Neural progenitor cell (in vitro differentiated cells): ENCODE measurements around the gene CD276. TPM values are rescaled to one million over a fixed set of nuclear protein-coding genes. Genes with fewer than 3 reads are reported as not detected.

Experiments
- DNase-seq: peaks from one replicate; pipeline ENCODE4 v3.0.0-alpha.2; 2016; ENCODE audit warnings: low spot score
- H2AFZ ChIP-seq: fragments of 200-600 bp; sonication (generic); replicated peaks from 2 replicates; pipeline ENCODE4 v1.6.1; 2016; ENCODE audit warnings: antibody characterized with exemption
- H3F3A ChIP-seq: fragments of 200-600 bp; sonication (generic); 2 replicates; pipeline ENCODE4 v1.6.1; 2016; ENCODE audit warnings: antibody characterized with exemption, low read depth
- H3K27ac ChIP-seq: fragments of 200-600 bp; sonication (generic); 2 replicates; pipeline ENCODE4 v1.5.1; 2016; ENCODE audit warnings: mild to moderate bottlenecking
- H3K27me3 ChIP-seq: fragments of 200-600 bp; sonication (generic); 2 replicates; pipeline ENCODE4 v1.6.1; 2016; ENCODE audit warnings: mild to moderate bottlenecking, moderate library complexity
- H3K36me3 ChIP-seq: fragments of 200-600 bp; sonication (generic); 2 replicates; pipeline ENCODE4 v1.5.1; 2016
- H3K4me1 ChIP-seq: fragments of 200-600 bp; sonication (generic); 2 replicates; pipeline ENCODE4 v1.6.1; 2016; ENCODE audit warnings: mixed run types
- H3K4me2 ChIP-seq: fragments of 200-600 bp; sonication (generic); 2 replicates; pipeline ENCODE4 v1.6.1; 2016
- H3K4me3 ChIP-seq: fragments of 200-600 bp; sonication (generic); 2 replicates; pipeline ENCODE4 v1.5.1; 2016
- H3K79me2 ChIP-seq: fragments of 200-600 bp; sonication (generic); 2 replicates; pipeline ENCODE4 v1.6.1; 2016; ENCODE audit warnings: low read depth
- H3K9ac ChIP-seq: fragments of 200-600 bp; sonication (generic); 2 replicates; pipeline ENCODE4 v1.6.1; 2016
- H3K9me3 ChIP-seq: fragments of 200-600 bp; sonication (generic); 2 replicates; pipeline ENCODE4 v1.5.1; 2016; ENCODE audit warnings: low read depth
- H4K20me1 ChIP-seq: fragments of 200-600 bp; sonication (generic); 2 replicates; pipeline ENCODE4 v1.6.1; 2016; ENCODE audit warnings: low read depth
- H3K27ac Mint-ChIP-seq: 3 replicates; pipeline ENCODE4 v1.8.0; 2021; ENCODE audit warnings: mixed read lengths
- H3K27me3 Mint-ChIP-seq: 2 replicates; pipeline ENCODE4 v1.8.0; 2022; ENCODE audit warnings: low read depth, mild to moderate bottlenecking, inconsistent platforms, moderate library complexity, mixed read lengths; ENCODE audit not compliant: insufficient read depth
- H3K36me3 Mint-ChIP-seq: 3 replicates; pipeline ENCODE4 v1.8.0; 2021; ENCODE audit warnings: mixed read lengths
- H3K4me1 Mint-ChIP-seq: 3 replicates; pipeline ENCODE4 v1.8.0; 2021; ENCODE audit warnings: mixed read lengths
- H3K4me3 Mint-ChIP-seq: 3 replicates; pipeline ENCODE4 v1.8.0; 2021; ENCODE audit warnings: mild to moderate bottlenecking, moderate library complexity, mixed read lengths
- H3K9me3 Mint-ChIP-seq: 3 replicates; pipeline ENCODE4 v1.8.0; 2020; ENCODE audit warnings: mixed read lengths
- EZH2 ChIP-seq: fragments of 200-600 bp; sonication (generic); IDR thresholded peaks from 2 replicates; pipeline ENCODE4 v1.6.1; 2017; ENCODE audit warnings: antibody characterized with exemption, mild to moderate bottlenecking, moderate library complexity
- EZH2phosphoT487 ChIP-seq: fragments of 200-600 bp; sonication (generic); IDR thresholded peaks from 2 replicates; pipeline ENCODE4 v1.6.1; 2017; ENCODE audit warnings: antibody characterized with exemption
- total RNA-seq: library from RNA; depleted of rRNA; stranded (reverse); fragments of >200 nt; gene quantifications from 2 replicates; pipeline ENCODE4 v1.2.3, GENCODE V29; 2015; ENCODE audit warnings: low replicate concordance
- TF ChIP-seq, protein P1 (sequence below): fragments of 200-600 bp; sonication (generic); IDR thresholded peaks from 2 replicates; pipeline ENCODE4 v1.5.1; 2017; ENCODE audit warnings: antibody characterized with exemption, mild to moderate bottlenecking

CD276 gene
- total RNA-seq, 1 donor from 2014 or later: 62.2 TPM

DNA sequence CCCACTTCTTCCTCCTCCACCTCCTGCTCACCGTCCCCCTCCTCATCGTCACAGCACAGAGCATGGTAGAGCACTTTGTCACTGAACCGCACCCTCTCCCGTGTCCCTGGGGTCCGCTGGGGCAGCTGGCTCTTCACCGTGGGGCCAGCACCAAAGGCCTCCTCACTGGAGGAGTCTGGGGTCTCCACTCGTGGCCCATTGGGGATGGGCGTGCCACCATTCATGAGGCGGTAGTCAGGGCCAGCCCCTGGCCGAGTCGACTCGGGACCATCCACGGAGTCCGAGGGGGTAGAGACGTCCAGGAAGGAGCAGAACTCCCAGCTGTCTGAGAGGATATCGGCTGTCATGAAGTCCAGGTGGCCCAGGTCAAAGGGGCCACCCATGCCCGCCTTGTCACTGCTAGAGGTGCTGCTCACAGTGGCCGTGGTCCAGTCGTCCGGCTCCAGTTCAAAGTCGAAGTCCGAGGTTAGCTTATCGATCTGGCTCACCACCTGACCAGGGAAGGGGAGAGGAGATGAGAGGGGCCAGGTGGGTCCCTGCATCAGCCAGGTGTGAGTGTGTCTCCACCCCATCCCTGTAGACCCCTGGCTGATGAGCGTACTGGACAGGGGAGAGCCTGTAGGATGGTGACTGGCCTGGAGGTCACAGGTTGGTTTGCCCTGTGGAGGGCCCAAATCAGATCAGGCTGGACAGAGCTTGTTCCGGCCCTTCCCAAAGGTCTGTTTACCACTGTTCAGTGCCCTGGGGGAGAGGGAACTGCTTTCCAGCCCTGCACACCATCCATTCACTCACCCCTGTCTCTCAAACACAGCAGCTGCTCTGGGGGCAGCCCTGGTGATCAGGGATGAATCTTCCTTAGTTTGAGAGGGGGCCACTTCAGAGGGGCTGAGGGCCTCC lies 56.2 kb downstream of the CD276 start:
- H3K4me1 Mint-ChIP-seq: peaks cover 25% of the 10 kb centered on the region
- no peaks in the 10 kb centered on the region for H3K36me3 Mint-ChIP-seq
- no peak overlapping the region for H3K9ac ChIP-seq
- H3K27ac ChIP-seq: no peak overlapping the region
- no peaks in the 10 kb centered on the region for H3K9me3 ChIP-seq
- no peak overlapping the region for H3K4me3 Mint-ChIP-seq
- no peaks in the 10 kb centered on the region for H3K9me3 Mint-ChIP-seq
- H3K27ac Mint-ChIP-seq: no peak overlapping the region
- H3K4me3 ChIP-seq: no peak overlapping the region
- H3K79me2 ChIP-seq: no peaks in the 10 kb centered on the region
- no peaks in the 10 kb centered on the region for H3F3A ChIP-seq
- H4K20me1 ChIP-seq: no peaks in the 10 kb centered on the region
- peaks cover 5% of the 10 kb centered on the region for H3K4me1 ChIP-seq
- H3K4me2 ChIP-seq: no peak overlapping the region
- DNase-seq: no peak
- no peaks in the 10 kb centered on the region for H3K27me3 ChIP-seq
- TF ChIP-seq, protein P1, sequence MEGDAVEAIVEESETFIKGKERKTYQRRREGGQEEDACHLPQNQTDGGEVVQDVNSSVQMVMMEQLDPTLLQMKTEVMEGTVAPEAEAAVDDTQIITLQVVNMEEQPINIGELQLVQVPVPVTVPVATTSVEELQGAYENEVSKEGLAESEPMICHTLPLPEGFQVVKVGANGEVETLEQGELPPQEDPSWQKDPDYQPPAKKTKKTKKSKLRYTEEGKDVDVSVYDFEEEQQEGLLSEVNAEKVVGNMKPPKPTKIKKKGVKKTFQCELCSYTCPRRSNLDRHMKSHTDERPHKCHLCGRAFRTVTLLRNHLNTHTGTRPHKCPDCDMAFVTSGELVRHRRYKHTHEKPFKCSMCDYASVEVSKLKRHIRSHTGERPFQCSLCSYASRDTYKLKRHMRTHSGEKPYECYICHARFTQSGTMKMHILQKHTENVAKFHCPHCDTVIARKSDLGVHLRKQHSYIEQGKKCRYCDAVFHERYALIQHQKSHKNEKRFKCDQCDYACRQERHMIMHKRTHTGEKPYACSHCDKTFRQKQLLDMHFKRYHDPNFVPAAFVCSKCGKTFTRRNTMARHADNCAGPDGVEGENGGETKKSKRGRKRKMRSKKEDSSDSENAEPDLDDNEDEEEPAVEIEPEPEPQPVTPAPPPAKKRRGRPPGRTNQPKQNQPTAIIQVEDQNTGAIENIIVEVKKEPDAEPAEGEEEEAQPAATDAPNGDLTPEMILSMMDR: no peak
- H3K36me3 ChIP-seq: no peaks in the 10 kb centered on the region
- H3K27me3 Mint-ChIP-seq: peaks cover 18% of the 10 kb centered on the region
- no peak overlapping the region for H2AFZ ChIP-seq

DNA sequence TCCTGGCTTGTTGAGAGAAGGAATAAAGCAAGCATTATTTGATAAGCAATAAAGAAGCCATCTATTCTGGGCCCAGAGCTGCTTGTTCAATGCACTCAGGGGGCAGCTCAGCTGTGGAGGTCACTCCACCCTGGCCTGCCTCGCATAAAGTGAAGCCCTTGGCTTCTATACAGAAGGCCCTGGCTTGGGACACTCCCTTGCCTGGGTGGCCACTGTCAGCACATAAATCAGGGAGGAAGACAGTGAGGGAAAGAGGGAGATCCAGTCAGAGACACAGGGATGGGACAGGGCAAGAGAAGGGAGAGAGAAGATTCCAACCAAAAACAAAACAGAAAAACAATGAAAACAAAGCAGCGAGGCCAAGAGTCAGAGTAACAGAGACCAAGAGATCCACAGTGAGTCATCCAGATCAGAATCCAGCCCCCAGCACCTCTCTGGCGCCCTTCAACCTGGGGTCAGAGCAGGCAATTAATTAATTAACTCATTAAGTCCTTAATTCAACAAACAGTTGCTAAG lies 57.2 kb downstream of the CD276 start:
- Histone ChIP-seq H3K4me3 (no peak overlapping the region), H3K4me2 (no peak overlapping the region), H3K79me2 (no peaks in the 10 kb centered on the region), H3K27me3 (no peaks in the 10 kb centered on the region), H4K20me1 (no peaks in the 10 kb centered on the region), H3K9me3 (no peaks in the 10 kb centered on the region), H3F3A (no peaks in the 10 kb centered on the region), H3K27ac (no peak overlapping the region), H3K9ac (no peak overlapping the region), H3K36me3 (no peaks in the 10 kb centered on the region), H2AFZ (no peak overlapping the region), H3K4me1 (peaks cover 12% of the 10 kb centered on the region)
- DNase-seq: no peak
- Mint-ChIP-seq H3K36me3 (no peaks in the 10 kb centered on the region), H3K4me3 (no peak overlapping the region), H3K27me3 (peaks cover 16% of the 10 kb centered on the region), H3K27ac (no peak overlapping the region), H3K4me1 (peaks cover 33% of the 10 kb centered on the region), H3K9me3 (no peaks in the 10 kb centered on the region)
- TF ChIP-seq EZH2phosphoT487: no peak
- TF ChIP-seq, protein P1: no peak
- TF ChIP-seq EZH2: no peak

DNA sequence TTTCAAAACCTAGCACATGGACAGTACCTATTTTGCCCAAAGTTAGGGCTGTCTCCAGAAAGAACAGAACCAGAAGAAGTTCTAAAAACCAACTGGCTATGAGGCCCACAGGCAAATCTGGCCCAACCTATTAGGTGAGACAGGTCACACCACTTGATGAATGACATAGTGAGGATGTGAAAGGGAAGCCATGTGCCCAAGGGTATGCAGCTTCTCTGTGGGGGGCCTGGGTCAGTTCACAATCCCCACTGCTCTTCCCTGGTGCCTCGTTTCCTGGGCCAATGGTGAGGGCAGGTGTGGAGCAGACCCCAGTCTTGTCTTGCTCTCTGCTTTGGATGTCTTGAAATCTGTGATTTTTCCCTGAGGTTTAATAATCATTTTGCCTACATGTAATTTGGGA lies 60.1 kb downstream of the CD276 start:
- Histone ChIP-seq H3K9ac (no peak overlapping the region), H3K4me2 (no peak overlapping the region), H4K20me1 (peaks cover 15% of the 10 kb centered on the region), H3K4me3 (no peak overlapping the region), H3K9me3 (no peaks in the 10 kb centered on the region), H3K27ac (no peak overlapping the region), H3K27me3 (no peaks in the 10 kb centered on the region), H2AFZ (no peak overlapping the region), H3K36me3 (no peaks in the 10 kb centered on the region), H3K79me2 (no peaks in the 10 kb centered on the region), H3K4me1 (peaks cover 35% of the 10 kb centered on the region), H3F3A (peaks cover 13% of the 10 kb centered on the region)
- Mint-ChIP-seq H3K27me3 (peaks cover 13% of the 10 kb centered on the region), H3K9me3 (no peaks in the 10 kb centered on the region), H3K27ac (no peak overlapping the region), H3K36me3 (no peaks in the 10 kb centered on the region), H3K4me1 (peaks cover 62% of the 10 kb centered on the region), H3K4me3 (no peak overlapping the region)
- peak; percentile 32 for DNase-seq
- TF ChIP-seq EZH2 (no peak), EZH2phosphoT487 (no peak)

DNA sequence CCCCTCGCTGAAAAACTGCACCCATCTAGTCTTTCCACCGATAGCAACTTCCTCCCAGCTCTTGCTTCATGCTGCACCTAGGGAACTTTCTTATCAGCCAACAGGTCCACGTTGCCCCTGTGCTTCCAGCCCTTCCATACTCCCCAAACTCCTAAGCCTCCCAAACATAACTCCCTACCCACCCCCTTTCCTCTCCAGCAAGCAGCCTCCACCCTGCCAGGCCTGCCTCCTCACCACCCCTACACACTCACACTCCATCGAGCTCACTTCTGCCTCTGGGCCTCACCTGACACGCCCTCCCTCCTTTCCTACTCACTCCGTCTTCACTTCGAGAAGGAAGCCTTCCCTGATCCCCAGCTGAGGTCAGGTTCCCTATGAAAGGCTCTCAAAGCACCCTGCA lies 60.9 kb downstream of the CD276 start:
- H3K27ac Mint-ChIP-seq: no peak overlapping the region
- peaks cover 11% of the 10 kb centered on the region for H3K27me3 Mint-ChIP-seq
- Histone ChIP-seq H4K20me1 (peaks cover 15% of the 10 kb centered on the region), H3K27ac (no peak overlapping the region), H3K9me3 (no peaks in the 10 kb centered on the region), H3K9ac (no peak overlapping the region), H2AFZ (no peak overlapping the region), H3F3A (peaks cover 13% of the 10 kb centered on the region), H3K27me3 (no peaks in the 10 kb centered on the region), H3K4me3 (no peak overlapping the region), H3K4me1 (peaks cover 35% of the 10 kb centered on the region), H3K36me3 (no peaks in the 10 kb centered on the region), H3K79me2 (no peaks in the 10 kb centered on the region), H3K4me2 (no peak overlapping the region)
- no peak for DNase-seq
- H3K4me1 Mint-ChIP-seq: peaks cover 68% of the 10 kb centered on the region
- no peaks in the 10 kb centered on the region for H3K36me3 Mint-ChIP-seq
- no peak overlapping the region for H3K4me3 Mint-ChIP-seq
- TF ChIP-seq EZH2 (no peak), EZH2phosphoT487 (no peak)
- TF ChIP-seq, protein P1: no peak
- H3K9me3 Mint-ChIP-seq: no peaks in the 10 kb centered on the region
